Measurements from ENCODE around the gene CCRL2. TPM values are rescaled to one million over a fixed set of nuclear protein-coding genes. Genes with fewer than 3 reads are reported as not detected.
A peak's percentile ranks its signal among the peaks of the same experiment; 100 is the strongest.
"Not testable (repeated sequence)": the region's sequence is repeated elsewhere in the genome, so short reads cannot be mapped to it uniquely, and the experiment has no call there.

The CCRL2 gene
- total and polyA plus RNA-seq, 3 experiments from 2014 or later, result 2.3 to 3.0 (median 2.7) TPM

DNA sequence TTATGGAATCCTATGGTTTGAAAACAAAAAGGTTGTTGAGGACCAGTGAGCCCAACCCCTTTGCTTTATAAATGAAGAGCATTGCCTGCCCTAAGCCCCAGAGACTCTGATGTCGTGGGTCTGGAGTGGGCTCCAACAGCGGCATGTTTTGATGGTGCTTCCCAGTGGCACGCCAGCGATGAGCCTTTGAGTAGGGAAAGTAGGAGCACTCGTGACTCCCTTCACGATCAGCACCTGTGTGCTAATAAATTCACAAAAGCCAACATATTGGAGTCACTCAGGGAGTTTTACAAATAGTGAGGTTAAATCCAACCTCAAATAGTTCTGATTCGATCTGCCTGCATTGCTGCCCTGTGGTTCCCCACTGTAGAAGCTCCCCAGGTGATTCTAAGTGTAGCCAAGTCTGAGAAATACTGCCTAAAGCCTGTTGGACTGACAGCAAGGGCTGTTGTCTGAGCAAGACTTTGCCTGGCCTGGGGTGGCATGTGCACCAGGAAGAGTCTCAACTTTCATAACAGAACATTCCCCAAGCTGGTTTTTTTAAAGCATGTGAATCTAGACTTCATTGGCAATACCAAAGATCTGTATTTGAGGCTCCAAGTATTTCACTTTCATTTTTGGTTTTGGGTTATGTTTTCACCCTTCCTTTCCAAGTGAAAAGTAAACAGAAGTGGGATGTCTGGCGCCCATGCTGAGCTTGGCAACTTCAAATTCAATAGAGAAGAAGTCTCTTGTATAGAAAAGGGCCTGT lies 26.4 kb upstream of the CCRL2 start:
- CTCF ChIA-PET, result interaction anchor here (1.0 to 5.0 kb wide), 5 partner anchors 11 to 277 kb away, joined by 3 to 26 read pairs (median 4); partner anchors contain the start of gene CCR5
- peak overlapping the region; percentile 44 to 91 (median 78) for H3K27ac Mint-ChIP-seq
- peaks cover 46 to 68% (median 63%) of the 10 kb centered on the region in 3 donors for H3K4me1 Mint-ChIP-seq

DNA sequence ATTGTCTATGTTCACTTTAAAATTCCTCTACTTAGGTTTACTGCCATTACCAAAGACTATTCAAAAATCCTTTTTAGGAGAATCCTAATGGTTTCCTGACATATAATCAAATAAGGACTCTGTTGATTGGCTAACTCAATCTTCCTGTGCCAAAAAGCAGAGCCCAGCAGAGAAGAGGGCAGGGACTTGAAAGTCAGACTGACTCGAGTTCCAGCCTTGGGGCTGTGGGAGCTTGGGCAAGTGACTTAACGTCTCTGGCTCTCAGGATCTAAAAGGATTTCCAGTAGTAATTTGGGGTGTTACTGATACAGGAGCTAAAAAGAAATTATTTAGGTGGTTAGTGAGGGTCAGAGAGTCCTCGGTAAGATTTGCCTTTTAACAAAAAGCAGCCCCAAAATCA lies 25.4 kb upstream of the CCRL2 start:
- peaks cover 19% of the 10 kb centered on the region for H3K4me1 ChIP-seq (ENCODE audit: insufficient read depth, low read length)
- no peaks in the 10 kb centered on the region for H3K36me3 ChIP-seq (ENCODE audit: insufficient read depth, low read length)
- POLR2A ChIA-PET, result no interaction called here
- no peak overlapping the region for H3K4me3 ChIP-seq (ENCODE audit: low read length)
- H3K36me3 Mint-ChIP-seq, result peaks cover 0 to 9% (median 0%) of the 10 kb centered on the region in 3 donors
- DNase-seq, result no peak
- H3K4me1 Mint-ChIP-seq, result peaks cover 38 to 61% (median 54%) of the 10 kb centered on the region in 3 donors
- H3K27ac ChIP-seq (ENCODE audit: low read depth, low read length), result no peak overlapping the region
- no peaks in the 10 kb centered on the region for H3K27me3 ChIP-seq (ENCODE audit: insufficient read depth, low read length, poor library complexity, severe bottlenecking)
- H3K9me3 ChIP-seq (ENCODE audit: low read length), result no peaks in the 10 kb centered on the region
- H3K27ac Mint-ChIP-seq, result peak overlapping the region in 2 of 8 donors; percentile 44 to 81
- H3K4me3 Mint-ChIP-seq, result no peak overlapping the region
- no peaks in the 10 kb centered on the region for H3K27me3 Mint-ChIP-seq
- no peaks in the 10 kb centered on the region for H3K9me3 Mint-ChIP-seq
- CTCF ChIA-PET, result interaction anchor here (1.3 to 5.0 kb wide), 2 partner anchors 12 to 105 kb away, joined by 5 to 26 read pairs; partner anchors contain the start of gene CCR5

More for the DNA sequence above, 26.4 kb upstream of the CCRL2 start:
- H3K9me3 ChIP-seq (ENCODE audit: low read length), result no peaks in the 10 kb centered on the region
- H3K4me3 ChIP-seq (ENCODE audit: low read length), result peak overlapping the region; percentile 9
- no peaks in the 10 kb centered on the region for H3K36me3 ChIP-seq (ENCODE audit: insufficient read depth, low read length)
- Mint-ChIP-seq H3K27me3 (no peaks in the 10 kb centered on the region), H3K9me3 (no peaks in the 10 kb centered on the region), H3K4me3 (peak overlapping the region in 6 of 7 donors; percentile 56 to 78 (median 65)), H3K36me3 (peaks cover 0 to 10% (median 0%) of the 10 kb centered on the region in 3 donors)
- no peak overlapping the region for H3K27ac ChIP-seq (ENCODE audit: low read depth, low read length)
- no peaks in the 10 kb centered on the region for H3K27me3 ChIP-seq (ENCODE audit: insufficient read depth, low read length, poor library complexity, severe bottlenecking)
- DNase-seq, result no peak
- POLR2A ChIA-PET, result no interaction called here
- H3K4me1 ChIP-seq (ENCODE audit: insufficient read depth, low read length), result peaks cover 21% of the 10 kb centered on the region

DNA sequence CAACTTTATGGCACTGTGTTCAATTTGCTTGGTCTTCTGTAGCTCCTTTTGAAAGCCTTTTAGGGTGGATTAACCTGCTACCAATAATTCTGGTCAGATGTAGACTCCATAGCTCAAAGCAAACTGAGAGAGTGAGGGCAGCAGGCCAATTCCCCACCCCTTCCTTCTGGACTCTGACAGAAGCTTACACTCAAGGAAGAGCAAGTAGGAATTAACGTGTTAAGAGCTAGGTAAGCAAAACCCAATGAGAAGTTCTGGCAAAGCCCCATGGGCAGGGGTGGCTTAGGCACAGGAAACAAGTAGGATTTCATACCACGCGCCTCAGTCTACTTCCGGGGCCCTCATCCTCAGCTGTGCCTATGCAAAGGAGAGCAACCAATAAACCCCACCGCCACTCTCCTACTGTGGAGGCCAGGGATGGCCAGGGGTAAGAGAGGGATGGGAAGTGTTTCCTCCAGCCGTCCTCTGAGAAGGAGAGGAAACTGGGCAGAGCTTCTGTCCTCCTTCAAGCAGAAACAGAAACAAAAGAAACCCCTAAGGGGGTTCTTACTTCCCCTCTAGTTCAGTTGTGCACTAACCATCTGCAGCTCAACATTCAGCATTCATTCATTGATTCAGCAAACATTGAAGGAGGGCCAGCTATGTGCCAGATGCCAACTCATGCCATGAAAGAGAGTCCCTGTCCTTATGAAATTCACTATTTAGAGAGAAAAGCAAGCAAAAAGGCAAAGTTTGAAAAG lies 23.7 kb upstream of the CCRL2 start:
- no peak overlapping the region for H3K27ac ChIP-seq (ENCODE audit: low read depth, low read length)
- Mint-ChIP-seq H3K27ac (peak overlapping the region in 6 of 8 donors; percentile 6 to 80 (median 56)), H3K27me3 (no peaks in the 10 kb centered on the region), H3K36me3 (peaks cover 0 to 2% (median under 1%) of the 10 kb centered on the region in 3 donors), H3K4me1 (peaks cover 26 to 46% (median 41%) of the 10 kb centered on the region in 3 donors), H3K9me3 (no peaks in the 10 kb centered on the region), H3K4me3 (peak overlapping the region in 3 of 7 donors; percentile 20 to 40 (median 37))
- CTCF ChIA-PET, result interaction anchor here (1.1 to 5.0 kb wide), 5 partner anchors 9 to 304 kb away, joined by 3 to 26 read pairs (median 5); partner anchors contain the start of gene CCR5
- POLR2A ChIA-PET, result interaction anchor here (1.0 kb wide), 1 partner anchor 11 kb away, joined by 4 read pairs; no protein-coding TSS in a partner anchor
- H3K27me3 ChIP-seq (ENCODE audit: insufficient read depth, low read length, poor library complexity, severe bottlenecking), result no peaks in the 10 kb centered on the region
- no peak for DNase-seq
- no peaks in the 10 kb centered on the region for H3K9me3 ChIP-seq (ENCODE audit: low read length)
- H3K36me3 ChIP-seq (ENCODE audit: insufficient read depth, low read length), result no peaks in the 10 kb centered on the region
- no peak overlapping the region for H3K4me3 ChIP-seq (ENCODE audit: low read length)
- peaks cover 19% of the 10 kb centered on the region for H3K4me1 ChIP-seq (ENCODE audit: insufficient read depth, low read length)

DNA sequence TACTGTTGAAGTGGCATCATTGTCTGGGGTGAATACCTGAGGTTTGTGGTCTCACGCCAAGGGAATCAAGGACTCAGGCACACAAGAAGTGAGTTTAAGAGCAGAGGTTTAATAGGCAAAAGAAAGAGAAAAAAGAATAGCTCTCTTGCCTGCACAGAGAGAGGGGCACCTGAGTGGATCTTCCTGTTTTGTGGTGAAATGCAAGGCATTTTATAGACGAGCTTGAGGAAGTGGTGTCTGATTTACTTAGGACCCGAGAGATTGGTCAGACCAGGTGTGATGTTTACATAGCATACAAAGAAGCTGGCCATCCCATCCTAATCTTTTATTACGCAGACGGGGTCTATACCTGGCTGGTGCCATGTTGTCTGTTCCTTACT lies 23.1 kb upstream of the CCRL2 start:
- H3K4me3 Mint-ChIP-seq, result peak overlapping the region in 1 of 7 donors; percentile 40
- CTCF ChIA-PET, result interaction anchor here (0.6 to 5.0 kb wide), 6 partner anchors 9 to 305 kb away, joined by 3 to 26 read pairs (median 4); partner anchors contain the start of gene CCR5
- H3K27ac Mint-ChIP-seq, result peak overlapping the region in 4 of 8 donors; percentile 6 to 47 (median 18)
- H3K27me3 Mint-ChIP-seq, result no peaks in the 10 kb centered on the region
- no peak for DNase-seq
- Histone ChIP-seq H3K27ac (ENCODE audit: low read depth, low read length) (no peak overlapping the region), H3K27me3 (ENCODE audit: insufficient read depth, low read length, poor library complexity, severe bottlenecking) (no peaks in the 10 kb centered on the region), H3K36me3 (ENCODE audit: insufficient read depth, low read length) (no peaks in the 10 kb centered on the region), H3K4me3 (ENCODE audit: low read length) (no peak overlapping the region), H3K4me1 (ENCODE audit: insufficient read depth, low read length) (peaks cover 16% of the 10 kb centered on the region), H3K9me3 (ENCODE audit: low read length) (no peaks in the 10 kb centered on the region)
- H3K36me3 Mint-ChIP-seq, result peaks cover 0 to 2% (median 0%) of the 10 kb centered on the region in 3 donors
- no peaks in the 10 kb centered on the region for H3K9me3 Mint-ChIP-seq
- POLR2A ChIA-PET, result no interaction called here
- H3K4me1 Mint-ChIP-seq, result peaks cover 25 to 43% (median 39%) of the 10 kb centered on the region in 3 donors

DNA sequence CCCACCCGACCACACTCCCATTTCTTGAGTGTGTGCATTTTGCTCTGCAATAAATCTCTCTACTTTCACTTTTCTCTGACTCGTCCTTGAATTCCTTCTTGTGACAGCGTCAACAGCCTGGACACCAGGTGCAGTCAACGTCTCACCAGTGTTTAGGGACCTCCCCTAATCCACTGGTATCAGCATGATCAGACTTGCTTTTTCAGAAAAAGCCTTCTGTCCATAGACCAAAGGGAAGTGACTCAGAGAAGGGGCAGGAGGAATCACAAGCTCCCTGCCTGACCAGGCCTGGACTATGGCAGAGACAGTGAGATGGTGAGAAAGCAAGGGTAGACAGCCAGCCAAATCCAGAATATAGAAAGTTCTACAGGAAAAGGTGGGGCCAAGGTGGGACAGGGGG lies 20.9 kb upstream of the CCRL2 start:
- Mint-ChIP-seq H3K27me3 (no peaks in the 10 kb centered on the region), H3K9me3 (no peaks in the 10 kb centered on the region), H3K4me3 (no peak overlapping the region), H3K4me1 (peaks cover 14 to 27% (median 21%) of the 10 kb centered on the region in 3 donors), H3K27ac (no peak overlapping the region), H3K36me3 (peaks cover 0 to 2% (median 0%) of the 10 kb centered on the region in 3 donors)
- Histone ChIP-seq H3K27ac (ENCODE audit: low read depth, low read length) (peak overlapping the region; percentile 25), H3K9me3 (ENCODE audit: low read length) (no peaks in the 10 kb centered on the region), H3K4me1 (ENCODE audit: insufficient read depth, low read length) (peaks cover 6% of the 10 kb centered on the region), H3K4me3 (ENCODE audit: low read length) (no peak overlapping the region), H3K27me3 (ENCODE audit: insufficient read depth, low read length, poor library complexity, severe bottlenecking) (no peaks in the 10 kb centered on the region), H3K36me3 (ENCODE audit: insufficient read depth, low read length) (no peaks in the 10 kb centered on the region)
- ChIA-PET CTCF (interaction anchor here (1.6 kb wide), 1 partner anchor 8 kb away, joined by 4 read pairs; no protein-coding TSS in a partner anchor), POLR2A (no interaction called here)
- DNase-seq, result no peak

DNA sequence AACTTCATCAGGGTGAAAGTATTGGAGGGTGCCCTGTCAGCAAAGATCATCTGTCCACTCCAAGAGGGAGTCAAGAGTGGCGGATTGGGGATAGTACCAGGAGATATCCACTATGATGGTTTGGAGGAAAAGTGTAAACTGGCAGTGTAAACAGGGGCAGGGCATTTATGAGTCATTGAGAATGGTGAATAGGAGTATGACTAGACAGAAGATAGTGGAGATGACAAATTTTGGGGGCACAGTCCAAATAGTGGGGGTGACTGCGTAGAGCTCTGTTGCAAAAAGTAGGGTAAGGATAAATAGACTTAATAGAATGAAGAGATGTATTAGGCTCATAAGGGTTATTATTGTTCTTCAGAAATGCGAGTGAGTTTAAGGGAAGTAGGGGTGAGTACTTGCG lies 18.2 kb upstream of the CCRL2 start:
- H3K9me3 ChIP-seq (ENCODE audit: low read length); DNase-seq; H3K27ac Mint-ChIP-seq; H3K36me3 ChIP-seq (ENCODE audit: insufficient read depth, low read length); H3K27me3 Mint-ChIP-seq; H3K4me3 ChIP-seq (ENCODE audit: low read length); POLR2A ChIA-PET; H3K27ac ChIP-seq (ENCODE audit: low read depth, low read length); H3K4me1 ChIP-seq (ENCODE audit: insufficient read depth, low read length); H3K36me3 Mint-ChIP-seq; H3K27me3 ChIP-seq (ENCODE audit: insufficient read depth, low read length, poor library complexity, severe bottlenecking); H3K9me3 Mint-ChIP-seq; H3K4me3 Mint-ChIP-seq: not testable (repeated sequence)
- peaks cover 3 to 12% (median 8%) of the 10 kb centered on the region in 3 donors for H3K4me1 Mint-ChIP-seq
- CTCF ChIA-PET, result interaction anchor here (1.0 to 1.2 kb wide), 2 partner anchors 11 to 100 kb away, joined by 3 to 4 read pairs; no protein-coding TSS in a partner anchor

DNA sequence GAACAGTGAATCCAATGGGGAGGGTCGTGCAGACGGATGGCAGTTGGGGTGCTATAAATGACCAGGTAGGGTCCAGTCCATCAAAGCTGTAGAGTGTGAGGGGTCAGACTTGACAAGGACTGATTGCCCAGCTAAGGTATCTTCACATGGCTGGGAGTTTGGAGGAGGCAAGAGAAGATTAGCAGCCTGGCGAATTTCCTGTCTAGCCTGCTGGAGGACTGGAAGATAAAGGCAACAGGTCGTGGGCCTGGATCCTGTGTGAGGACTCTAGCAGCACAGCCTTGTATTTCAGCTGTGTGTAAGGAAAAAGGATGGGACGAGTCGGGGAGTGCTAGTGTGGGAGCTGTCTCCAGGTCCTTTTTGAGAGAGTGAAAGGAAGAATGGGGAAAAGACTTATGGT lies 17.8 kb upstream of the CCRL2 start:
- Mint-ChIP-seq H3K36me3 (peaks cover 0 to 2% (median 0%) of the 10 kb centered on the region in 3 donors), H3K4me3 (no peak overlapping the region), H3K4me1 (peaks cover 0 to 8% (median 4%) of the 10 kb centered on the region in 3 donors), H3K27ac (no peak overlapping the region), H3K9me3 (no peaks in the 10 kb centered on the region), H3K27me3 (no peaks in the 10 kb centered on the region)
- H3K27ac ChIP-seq (ENCODE audit: low read depth, low read length), result no peak overlapping the region
- CTCF ChIA-PET, result interaction anchor here (1.0 to 1.2 kb wide), 2 partner anchors 11 to 99 kb away, joined by 3 to 4 read pairs; no protein-coding TSS in a partner anchor
- DNase-seq, result no peak
- no peaks in the 10 kb centered on the region for H3K4me1 ChIP-seq (ENCODE audit: insufficient read depth, low read length)
- H3K9me3 ChIP-seq (ENCODE audit: low read length), result no peaks in the 10 kb centered on the region
- no peaks in the 10 kb centered on the region for H3K36me3 ChIP-seq (ENCODE audit: insufficient read depth, low read length)
- POLR2A ChIA-PET, result no interaction called here
- no peak overlapping the region for H3K4me3 ChIP-seq (ENCODE audit: low read length)
- H3K27me3 ChIP-seq (ENCODE audit: insufficient read depth, low read length, poor library complexity, severe bottlenecking), result no peaks in the 10 kb centered on the region
